ENCODE results near the gene LKAAEAR1.

GRCh38 chr20:64076061-64076997 lies 7.9 kb downstream of the LKAAEAR1 start:
- TF ChIP-seq CTCF (IDR thresholded peaks at IDR 0.05): no peak
- TF ChIP-seq POLR2A (IDR thresholded peaks at IDR 0.05): no peak
- TF ChIP-seq POLR2AphosphoS5 (IDR thresholded peaks at IDR 0.05): no peak

Data from breast epithelium (tissue), 3 donors.